ENCODE data around the gene KCNF1. TPM values are rescaled to one million over a fixed set of nuclear protein-coding genes. Genes with fewer than 3 reads are reported as not detected.

The KCNF1 gene
- polyA plus RNA-seq, 3 donors, result not detected

DNA sequence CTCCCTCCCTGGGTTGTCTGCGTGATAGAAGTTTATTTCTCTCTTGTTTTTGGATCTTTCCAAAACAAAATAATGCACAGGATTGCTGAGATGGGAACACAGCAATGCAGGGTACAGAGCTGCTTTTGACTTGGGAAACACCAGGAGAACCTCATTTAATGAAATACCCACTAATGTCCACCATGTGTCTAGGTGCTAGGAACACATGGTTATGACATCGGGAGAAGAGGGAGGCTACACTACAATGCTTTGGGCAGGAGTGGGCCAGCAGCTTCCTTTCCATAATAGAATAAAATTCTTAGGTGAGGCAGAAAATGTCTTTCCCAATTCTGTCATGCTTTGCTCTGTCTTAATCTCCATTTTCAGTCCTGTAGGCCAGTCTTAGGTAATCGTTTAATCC is 29.2 kb upstream of the KCNF1 start:
- H3K4me1 ChIP-seq (ENCODE audit: control insufficient read depth in 1 of 2, insufficient read depth in 2 of 2, low read length in 2 of 2), result peaks cover 5 to 13% of the 10 kb centered on the region in 2 donors
- Mint-ChIP-seq H3K27me3 (ENCODE audit: low read depth in 3 of 3) (peaks cover 3 to 17% (median 15%) of the 10 kb centered on the region in 3 donors), H3K4me1 (peaks cover 35% of the 10 kb centered on the region), H3K36me3 (peaks cover 0 to 3% of the 10 kb centered on the region in 2 donors), H3K27ac (peak overlapping the region in 1 of 7 donors; percentile 54), H3K9me3 (peaks cover 0 to 4% (median 0%) of the 10 kb centered on the region in 7 donors), H3K4me3 (no peak overlapping the region)
- no peaks in the 10 kb centered on the region for H3K27me3 ChIP-seq (ENCODE audit: control insufficient read depth in 2 of 2, insufficient read depth in 2 of 2, low read length in 2 of 2)
- H3K9me3 ChIP-seq (replicated peaks in 1 of 2; ENCODE audit: control insufficient read depth in 1 of 2, insufficient read depth in 1 of 2, low read length in 2 of 2), result no peaks in the 10 kb centered on the region
- no peaks in the 10 kb centered on the region for H3K36me3 ChIP-seq (replicated peaks in 1 of 2; ENCODE audit: control insufficient read depth in 1 of 2, insufficient read depth in 2 of 2, low read length in 2 of 2)
- intact Hi-C loops (cut with micrococcal nuclease), result no loop called here
- DNase-seq, result no peak
- TF ChIP-seq, protein P1, sequence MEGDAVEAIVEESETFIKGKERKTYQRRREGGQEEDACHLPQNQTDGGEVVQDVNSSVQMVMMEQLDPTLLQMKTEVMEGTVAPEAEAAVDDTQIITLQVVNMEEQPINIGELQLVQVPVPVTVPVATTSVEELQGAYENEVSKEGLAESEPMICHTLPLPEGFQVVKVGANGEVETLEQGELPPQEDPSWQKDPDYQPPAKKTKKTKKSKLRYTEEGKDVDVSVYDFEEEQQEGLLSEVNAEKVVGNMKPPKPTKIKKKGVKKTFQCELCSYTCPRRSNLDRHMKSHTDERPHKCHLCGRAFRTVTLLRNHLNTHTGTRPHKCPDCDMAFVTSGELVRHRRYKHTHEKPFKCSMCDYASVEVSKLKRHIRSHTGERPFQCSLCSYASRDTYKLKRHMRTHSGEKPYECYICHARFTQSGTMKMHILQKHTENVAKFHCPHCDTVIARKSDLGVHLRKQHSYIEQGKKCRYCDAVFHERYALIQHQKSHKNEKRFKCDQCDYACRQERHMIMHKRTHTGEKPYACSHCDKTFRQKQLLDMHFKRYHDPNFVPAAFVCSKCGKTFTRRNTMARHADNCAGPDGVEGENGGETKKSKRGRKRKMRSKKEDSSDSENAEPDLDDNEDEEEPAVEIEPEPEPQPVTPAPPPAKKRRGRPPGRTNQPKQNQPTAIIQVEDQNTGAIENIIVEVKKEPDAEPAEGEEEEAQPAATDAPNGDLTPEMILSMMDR (IDR thresholded peaks at IDR 0.05), result no peak
- H3K4me3 ChIP-seq (replicated peaks in 1 of 3; ENCODE audit: low read depth in 2 of 3, low read length in 3 of 3), result no peak overlapping the region
- H3K4me2 ChIP-seq (replicated peaks; ENCODE audit: extremely low read depth, low read length, poor library complexity, severe bottlenecking), result no peak overlapping the region
- no peaks in the 10 kb centered on the region for H4K20me1 ChIP-seq (ENCODE audit: insufficient read depth, low read length)
- H3K27ac ChIP-seq (ENCODE audit: low read depth in 1 of 2, low read length in 2 of 2), result no peak overlapping the region
- 83% methylated on average over 1 of the region's 3 CpGs for WGBS (ENCODE audit: insufficient coverage)
- no peaks in the 10 kb centered on the region for H3K79me2 ChIP-seq (ENCODE audit: insufficient read depth, low read length)
- H3K9ac ChIP-seq (ENCODE audit: insufficient read depth, low read length, poor library complexity, severe bottlenecking), result no peak overlapping the region
- H2AFZ ChIP-seq (ENCODE audit: insufficient read depth, low read depth, low read length, poor library complexity, severe bottlenecking), result no peak overlapping the region

DNA sequence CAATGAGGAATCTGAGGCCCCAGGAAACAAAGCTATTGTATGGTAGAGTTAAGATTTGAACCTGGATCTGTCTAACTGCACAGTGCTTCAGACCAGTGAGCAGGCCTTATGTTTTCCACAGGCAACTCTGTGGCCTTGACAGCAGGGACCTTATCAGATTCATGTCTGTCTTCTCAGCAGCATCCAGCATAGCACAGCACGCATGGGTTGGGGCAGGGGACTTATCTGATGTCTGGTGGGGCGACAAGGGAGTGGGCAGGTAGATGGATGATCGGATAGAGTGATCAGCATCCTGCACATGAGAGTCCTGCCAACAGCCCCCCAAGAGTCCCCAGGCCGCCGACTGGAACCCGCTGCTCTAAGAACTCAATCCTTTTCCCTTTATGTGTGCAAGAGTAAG is 28.7 kb upstream of the KCNF1 start:
- Histone ChIP-seq H3K27ac (ENCODE audit: low read depth in 1 of 2, low read length in 2 of 2) (no peak overlapping the region), H3K79me2 (ENCODE audit: insufficient read depth, low read length) (no peaks in the 10 kb centered on the region), H3K4me1 (ENCODE audit: control insufficient read depth in 1 of 2, insufficient read depth in 2 of 2, low read length in 2 of 2) (peaks cover 0 to 8% of the 10 kb centered on the region in 2 donors), H3K4me3 (replicated peaks in 1 of 3; ENCODE audit: low read depth in 2 of 3, low read length in 3 of 3) (no peak overlapping the region), H3K36me3 (replicated peaks in 1 of 2; ENCODE audit: control insufficient read depth in 1 of 2, insufficient read depth in 2 of 2, low read length in 2 of 2) (no peaks in the 10 kb centered on the region), H3K4me2 (replicated peaks; ENCODE audit: extremely low read depth, low read length, poor library complexity, severe bottlenecking) (no peak overlapping the region), H3K9ac (ENCODE audit: insufficient read depth, low read length, poor library complexity, severe bottlenecking) (no peak overlapping the region), H2AFZ (ENCODE audit: insufficient read depth, low read depth, low read length, poor library complexity, severe bottlenecking) (no peak overlapping the region), H3K9me3 (replicated peaks in 1 of 2; ENCODE audit: control insufficient read depth in 1 of 2, insufficient read depth in 1 of 2, low read length in 2 of 2) (no peaks in the 10 kb centered on the region), H4K20me1 (ENCODE audit: insufficient read depth, low read length) (no peaks in the 10 kb centered on the region), H3K27me3 (ENCODE audit: control insufficient read depth in 2 of 2, insufficient read depth in 2 of 2, low read length in 2 of 2) (no peaks in the 10 kb centered on the region)
- H3K27ac Mint-ChIP-seq, result no peak overlapping the region
- peaks cover 0 to 4% (median 0%) of the 10 kb centered on the region in 7 donors for H3K9me3 Mint-ChIP-seq
- TF ChIP-seq, protein P1 (IDR thresholded peaks at IDR 0.05), result no peak
- H3K36me3 Mint-ChIP-seq, result peaks cover 0 to 3% of the 10 kb centered on the region in 2 donors
- 100% methylated on average over 1 of the region's 6 CpGs for WGBS (ENCODE audit: insufficient coverage)
- intact Hi-C loops (cut with micrococcal nuclease), result no loop called here
- H3K4me3 Mint-ChIP-seq, result no peak overlapping the region
- peaks cover 3 to 19% (median 14%) of the 10 kb centered on the region in 3 donors for H3K27me3 Mint-ChIP-seq (ENCODE audit: low read depth in 3 of 3)
- no peak for DNase-seq
- peaks cover 30% of the 10 kb centered on the region for H3K4me1 Mint-ChIP-seq

Data from CD14-positive monocyte (primary cell).